ENCODE results near the gene DOK7.

- TF ChIP-seq EZH2 (IDR thresholded peaks at IDR 0.05; ENCODE audit: low read depth) (no peak), CTCF (conservative IDR thresholded peaks at IDR 0.05) (no peak)
These were observed 10.3 kb downstream of the DOK7 start for GRCh38 chr4:3473181-3473950.

Measured in PC-9 (cell line).